ENCODE data around the gene SNX20. TPM values are rescaled to one million over a fixed set of nuclear protein-coding genes. Genes with fewer than 3 reads are reported as not detected.

The SNX20 gene
- total and polyA plus RNA-seq, 2 of the 13 experiments (the other 11 are each of a cell fraction or from before 2014, with no cell fraction given): not detected

GRCh38 chr16:50692999-50693781 is 12.1 kb upstream of the SNX20 start, which contains the start of gene NOD2 (continued):
- TF ChIP-seq AKAP8 (CRISPR knock-in tag; IDR thresholded peaks at IDR 0.05) (0 out of 2 replicates have a peak, but pooled peaks have one; percentile 24), FOXP4 (CRISPR knock-in tag; IDR thresholded peaks at IDR 0.05) (no peak), ZNF543 (CRISPR knock-in tag; IDR thresholded peaks at IDR 0.05) (no peak), ZBTB33 (CRISPR knock-in tag; IDR thresholded peaks at IDR 0.05) (peak; percentile 14; the same call in 1 of the 2 replicates)

- in situ Hi-C loops (cut with HindIII; ENCODE audit: extremely low pct_ligation_motif_present, low pct_unique_long_range_greater_than_20kb): no loop called here
- ATAC-seq (no peak), FAIRE-seq (no peak), DNase-seq (ENCODE audit: low spot score) (no peak)
- 67% methylated on average over 4 of the region's 4 CpGs for WGBS (ENCODE audit: low lambda C conversion rate)
- Histone ChIP-seq H4K20me1 (ENCODE audit: insufficient read depth, low read length) (no peaks in the 10 kb centered on the region), H3K9me3 (ENCODE audit: low read length) (no peaks in the 10 kb centered on the region), H3K79me2 (ENCODE audit: insufficient read depth, low read length) (no peaks in the 10 kb centered on the region), H3K4me3 (replicated peaks in 1 of 3; ENCODE audit: insufficient read depth in 1 of 3, low read depth in 2 of 3, low read length in 3 of 3) (no peak overlapping the region), H3K4me1 (ENCODE audit: insufficient read depth, low read length) (peaks cover 48% of the 10 kb centered on the region), H3K27me3 (ENCODE audit: control insufficient read depth in 1 of 2, insufficient read depth in 2 of 2, low read length in 2 of 2) (peaks cover 7 to 47% of the 10 kb centered on the region in 2 experiments; a peak in 4 of 5 replicates), H3K9ac (ENCODE audit: insufficient read depth, low read depth, low read length) (no peak overlapping the region), H3K4me2 (ENCODE audit: low read depth, low read length) (no peak overlapping the region), H2AFZ (ENCODE audit: low read length) (no peak overlapping the region), H3K36me3 (replicated peaks in 1 of 2; ENCODE audit: control insufficient read depth in 1 of 2, insufficient read depth in 2 of 2, low read length in 2 of 2) (no peaks in the 10 kb centered on the region), H3K27ac (ENCODE audit: extremely low read length, insufficient read depth, low read length) (no peak overlapping the region)
- intact Hi-C loops (cut with micrococcal nuclease; ENCODE audit: unreplicated experiment): no loop called here
- POLR2A ChIA-PET: no interaction called here
- BruUV-seq (replicated peaks): no TSS peak
- CTCF ChIA-PET (ENCODE audit: low intra/inter-chr PET ratio, low total read pairs): no interaction called here
- TF ChIP-seq TRIM22 (IDR thresholded peaks at IDR 0.05): 0 out of 2 replicates have a peak, but pooled peaks have one; percentile 31
- no peak for TF ChIP-seq AKNA (CRISPR knock-in tag; IDR thresholded peaks at IDR 0.05; ENCODE audit: borderline replicate concordance)
- no peak for TF ChIP-seq IRF1 (CRISPR knock-in tag; IDR thresholded peaks at IDR 0.05; ENCODE audit: low read depth)
- no peak for TF ChIP-seq ZNF639 (CRISPR knock-in tag; conservative IDR thresholded peaks at IDR 0.05)
These were observed 11.5 kb upstream of the SNX20 start for GRCh38 chr16:50692644-50692998.

Data from HepG2 (cell line).